Karpas-422 (cell line): Measurements from ENCODE around the gene CASP8. TPM values are rescaled to one million over a fixed set of nuclear protein-coding genes. Genes with fewer than 3 reads are reported as not detected.

Experiments
- DNase-seq: peaks from one replicate; pipeline ENCODE4 v3.0.0-alpha.2; 2015
- H2AFZ ChIP-seq: fragments of 200-600 bp; sonication (generic); 2 replicates; pipeline ENCODE4 v1.6.1; 2014; ENCODE audit warnings: antibody characterized with exemption, low read length, mixed read lengths
- H3K27ac ChIP-seq: fragments of 200-600 bp; sonication (generic); 2 replicates; pipeline ENCODE4 v1.5.1; 2014; ENCODE audit warnings: mild to moderate bottlenecking, low read length, moderate library complexity
- H3K27me3 ChIP-seq: fragments of 200-600 bp; sonication (generic); 2 replicates; pipeline ENCODE4 v1.6.1; 2014; ENCODE audit warnings: low read length, mixed read lengths
- H3K36me3 ChIP-seq: fragments of 200-600 bp; sonication (generic); 2 replicates; pipeline ENCODE4 v1.6.1; 2014; ENCODE audit warnings: low read length, mixed read lengths; ENCODE audit not compliant: insufficient read depth
- H3K4me1 ChIP-seq: fragments of 200-600 bp; sonication (generic); 2 replicates; pipeline ENCODE4 v1.6.1; 2014; ENCODE audit warnings: mild to moderate bottlenecking, low read length, mixed read lengths
- H3K4me2 ChIP-seq: fragments of 200-600 bp; sonication (generic); 2 replicates; pipeline ENCODE4 v1.6.1; 2014; ENCODE audit warnings: low read length, low read depth, mild to moderate bottlenecking; ENCODE audit not compliant: poor library complexity, severe bottlenecking
- H3K4me3 ChIP-seq: fragments of 200-600 bp; sonication (generic); 2 replicates; pipeline ENCODE4 v1.5.1; 2014; ENCODE audit warnings: mild to moderate bottlenecking, antibody characterized with exemption, low read length, mixed read lengths
- H3K79me2 ChIP-seq: fragments of 200-600 bp; sonication (generic); 2 replicates; pipeline ENCODE4 v1.6.1; 2014; ENCODE audit warnings: mild to moderate bottlenecking, low read length, mixed read lengths
- H3K9ac ChIP-seq: fragments of 200-600 bp; sonication (generic); 2 replicates; pipeline ENCODE4 v1.6.0; 2014; ENCODE audit warnings: low read length
- H3K9me2 ChIP-seq: fragments of 200-600 bp; sonication (generic), shearing (Covaris generic); replicated peaks from 2 replicates; pipeline ENCODE4 v1.6.0; 2014; ENCODE audit warnings: mild to moderate bottlenecking, low read length, moderate library complexity; ENCODE audit not compliant: insufficient read depth
- H3K9me3 ChIP-seq: fragments of 300-700, 200-600 bp; sonication (generic); 2 replicates; pipeline ENCODE4 v1.6.1; 2014; ENCODE audit warnings: low read length, mixed read lengths
- H4K20me1 ChIP-seq: fragments of 200-600 bp; sonication (generic); 2 replicates; pipeline ENCODE4 v1.6.1; 2014; ENCODE audit warnings: mild to moderate bottlenecking, antibody characterized with exemption, low read length, low read depth; ENCODE audit not compliant: insufficient read depth
- total RNA-seq: library from RNA; depleted of rRNA; stranded (reverse); fragments of >200 nt; shearing (Covaris generic); gene quantifications from 2 replicates; pipeline ENCODE4 v1.2.3, GENCODE V29; 2014; ENCODE audit warnings: low replicate concordance

CASP8 gene
- total RNA-seq, 1 experiment from 2014 or later = 114 TPM

DNA sequence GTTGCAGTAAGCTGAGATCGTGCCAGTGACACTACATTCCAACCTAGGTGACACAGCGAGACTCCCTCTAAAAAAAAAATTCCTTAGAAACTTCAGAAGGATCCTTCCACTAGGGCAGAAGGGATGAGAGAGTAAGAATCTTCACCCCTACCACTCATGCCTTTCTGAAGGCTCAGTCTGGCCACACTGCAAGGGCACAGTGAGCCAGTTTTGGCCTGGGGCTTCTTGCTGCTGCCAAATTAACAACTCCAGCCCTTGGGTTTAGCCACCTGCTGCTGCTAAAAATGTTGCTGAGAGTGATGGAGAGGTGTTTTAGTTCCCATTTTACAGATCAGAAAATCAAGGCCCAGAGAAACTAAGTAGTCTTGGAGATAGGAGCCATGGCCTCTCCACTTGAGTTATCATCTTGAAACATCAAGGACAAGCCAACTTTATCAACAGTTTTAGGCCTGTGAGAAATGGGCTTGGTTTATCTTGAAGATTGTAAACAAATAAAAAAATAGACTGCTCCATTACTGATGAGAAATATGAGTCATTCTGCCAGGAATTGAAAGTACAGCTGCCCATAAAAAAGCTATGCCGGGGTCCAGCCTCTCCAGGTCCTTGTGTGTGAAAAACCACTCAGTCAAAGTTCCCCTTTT, 31.9 kb upstream of the CASP8 start:
- no peak overlapping the region for H3K9ac ChIP-seq
- H3K9me2 ChIP-seq = no peaks in the 10 kb centered on the region
- H3K9me3 ChIP-seq = no peaks in the 10 kb centered on the region
- no peaks in the 10 kb centered on the region for H3K36me3 ChIP-seq
- H3K79me2 ChIP-seq = no peaks in the 10 kb centered on the region
- H4K20me1 ChIP-seq = no peaks in the 10 kb centered on the region
- H3K4me3 ChIP-seq = no peak overlapping the region
- no peak overlapping the region for H3K27ac ChIP-seq
- no peak overlapping the region for H2AFZ ChIP-seq
- no peak for DNase-seq
- no peak overlapping the region for H3K4me2 ChIP-seq
- H3K27me3 ChIP-seq = no peaks in the 10 kb centered on the region
- peaks cover 20% of the 10 kb centered on the region for H3K4me1 ChIP-seq

DNA sequence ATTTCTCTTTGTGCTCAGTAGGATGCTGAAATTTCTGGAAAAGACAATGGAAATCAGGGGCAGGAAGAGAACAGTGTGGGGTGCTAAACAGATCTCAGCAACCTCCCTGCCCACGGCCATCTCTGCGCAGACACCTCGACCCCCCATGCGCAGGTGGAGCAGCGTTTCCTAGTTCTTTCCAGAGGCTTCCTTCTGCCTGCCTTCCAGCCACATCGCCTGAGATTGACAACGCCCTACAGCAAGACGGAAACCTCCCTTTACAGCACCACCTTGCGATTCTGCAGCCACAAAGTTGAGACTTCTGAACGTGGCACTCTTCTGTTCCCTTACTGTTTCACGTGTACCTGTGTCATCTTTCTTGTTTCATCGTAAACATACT, 31.4 kb upstream of the CASP8 start:
- no peak for DNase-seq
- H3K36me3 ChIP-seq = no peaks in the 10 kb centered on the region
- no peaks in the 10 kb centered on the region for H3K9me2 ChIP-seq
- H3K27me3 ChIP-seq = no peaks in the 10 kb centered on the region
- peaks cover 2% of the 10 kb centered on the region for H3K79me2 ChIP-seq
- H3K9me3 ChIP-seq = no peaks in the 10 kb centered on the region
- H3K4me1 ChIP-seq = peaks cover 19% of the 10 kb centered on the region
- no peak overlapping the region for H3K4me3 ChIP-seq
- H3K4me2 ChIP-seq = no peak overlapping the region
- H3K27ac ChIP-seq = no peak overlapping the region
- H2AFZ ChIP-seq = no peak overlapping the region
- no peak overlapping the region for H3K9ac ChIP-seq
- H4K20me1 ChIP-seq = no peaks in the 10 kb centered on the region

DNA sequence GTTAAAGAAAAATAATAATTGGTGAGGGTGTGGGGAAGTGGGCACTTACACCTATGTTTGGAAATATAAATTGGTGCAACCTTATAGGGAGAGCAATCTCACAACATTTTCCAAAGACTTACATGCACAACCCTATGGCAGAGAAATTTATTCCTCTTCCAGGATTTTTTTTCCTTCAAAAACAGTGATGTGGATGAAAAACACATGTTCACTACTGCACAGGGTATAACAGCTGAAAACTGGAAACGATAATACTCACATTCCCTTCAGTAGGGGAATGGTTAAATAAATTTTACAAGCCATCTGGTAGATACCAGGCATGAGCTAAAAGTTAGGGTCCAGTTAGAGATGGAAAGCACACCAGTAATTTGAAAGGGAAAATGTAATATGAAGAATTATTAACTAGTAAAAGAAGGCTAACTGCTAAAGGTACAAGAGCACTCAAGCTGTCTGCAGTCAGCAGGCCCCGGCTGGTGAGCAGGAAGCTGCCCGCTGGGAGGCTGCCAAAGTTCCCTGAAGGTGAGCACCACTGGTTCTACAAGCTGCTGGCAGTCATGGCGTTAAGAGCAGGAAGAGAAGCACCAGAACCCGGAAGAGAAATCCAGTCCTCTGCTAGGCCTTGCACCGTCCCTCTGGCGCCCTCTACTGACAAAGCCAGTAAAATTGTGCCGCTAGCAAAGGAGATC, 28.4 kb upstream of the CASP8 start:
- no peaks in the 10 kb centered on the region for H3K36me3 ChIP-seq
- H3K4me3 ChIP-seq = peak overlapping the region; percentile 38; the same call in 1 of the 2 replicates
- peak overlapping the region; percentile 80 for H3K4me2 ChIP-seq
- no peaks in the 10 kb centered on the region for H3K9me3 ChIP-seq
- peaks cover 26% of the 10 kb centered on the region for H3K79me2 ChIP-seq
- H3K4me1 ChIP-seq = peaks cover 44% of the 10 kb centered on the region
- H2AFZ ChIP-seq = peak overlapping the region; percentile 59
- H4K20me1 ChIP-seq = no peaks in the 10 kb centered on the region
- H3K9me2 ChIP-seq = no peaks in the 10 kb centered on the region
- peak overlapping the region; percentile 43 for H3K9ac ChIP-seq
- DNase-seq = peak; percentile 98
- H3K27me3 ChIP-seq = no peaks in the 10 kb centered on the region
- H3K27ac ChIP-seq = peak overlapping the region; percentile 32; the same call in 1 of the 2 replicates

DNA sequence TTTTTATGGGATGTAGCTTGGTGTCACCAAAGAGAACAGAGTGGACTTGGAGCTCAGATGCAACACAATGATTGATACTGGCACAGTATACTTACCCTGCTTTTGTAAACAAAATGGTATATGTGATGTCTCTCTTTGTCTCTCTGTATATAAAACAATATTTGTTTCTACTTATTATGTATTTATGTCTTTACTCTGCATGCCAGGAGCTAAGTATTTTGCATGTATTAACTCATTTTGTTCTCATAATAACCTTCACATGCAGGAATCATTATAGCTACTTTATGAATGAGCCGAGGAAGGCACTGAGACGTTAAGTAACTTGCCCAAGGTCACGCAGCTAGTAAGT, 27.9 kb upstream of the CASP8 start:
- H3K9me3 ChIP-seq = no peaks in the 10 kb centered on the region
- H3K36me3 ChIP-seq = no peaks in the 10 kb centered on the region
- H4K20me1 ChIP-seq = no peaks in the 10 kb centered on the region
- H3K9me2 ChIP-seq = no peaks in the 10 kb centered on the region
- peak overlapping the region; percentile 65 for H3K27ac ChIP-seq
- H3K79me2 ChIP-seq = peaks cover 26% of the 10 kb centered on the region
- DNase-seq = no peak
- H3K27me3 ChIP-seq = no peaks in the 10 kb centered on the region
- H3K4me2 ChIP-seq = peak overlapping the region; percentile 80
- H2AFZ ChIP-seq = peak overlapping the region; percentile 59
- peak overlapping the region; percentile 74 for H3K9ac ChIP-seq
- peak overlapping the region; percentile 70 for H3K4me3 ChIP-seq
- H3K4me1 ChIP-seq = peaks cover 44% of the 10 kb centered on the region

DNA sequence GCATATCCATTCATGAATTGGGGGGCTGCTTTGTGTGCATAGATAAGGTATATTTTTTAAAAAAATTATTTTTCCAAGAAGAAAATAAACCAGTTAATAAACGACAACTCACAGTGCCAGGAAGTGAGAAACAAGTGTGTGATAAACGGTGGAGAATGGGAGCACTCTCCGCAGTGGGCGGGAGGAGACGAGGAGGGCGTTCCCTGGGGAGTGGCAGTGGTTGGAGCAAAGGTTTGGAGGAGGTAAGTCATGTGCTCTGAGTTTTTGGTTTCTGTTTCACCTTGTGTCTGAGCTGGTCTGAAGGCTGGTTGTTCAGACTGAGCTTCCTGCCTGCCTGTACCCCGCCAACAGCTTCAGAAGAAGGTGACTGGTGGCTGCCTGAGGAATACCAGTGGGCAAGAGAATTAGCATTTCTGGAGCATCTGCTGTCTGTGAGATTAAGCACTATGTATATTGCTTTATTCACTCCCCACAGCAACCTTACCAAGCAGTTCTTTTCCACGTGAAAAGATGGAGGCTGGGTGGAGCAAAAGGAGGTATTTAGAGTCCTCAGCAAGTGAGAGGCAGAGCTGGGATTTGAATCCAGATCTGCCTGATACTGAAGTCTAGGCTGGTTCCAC, 27.0 kb upstream of the CASP8 start:
- Histone ChIP-seq H3K36me3 (no peaks in the 10 kb centered on the region), H2AFZ (peak overlapping the region; percentile 59), H3K9ac (peak overlapping the region; percentile 74), H3K9me2 (no peaks in the 10 kb centered on the region), H4K20me1 (no peaks in the 10 kb centered on the region), H3K27ac (peak overlapping the region; percentile 65), H3K27me3 (no peaks in the 10 kb centered on the region), H3K4me3 (peak overlapping the region; percentile 70), H3K9me3 (no peaks in the 10 kb centered on the region), H3K4me2 (peak overlapping the region; percentile 80), H3K79me2 (peaks cover 26% of the 10 kb centered on the region), H3K4me1 (peaks cover 44% of the 10 kb centered on the region)
- peak; percentile 94 for DNase-seq

DNA sequence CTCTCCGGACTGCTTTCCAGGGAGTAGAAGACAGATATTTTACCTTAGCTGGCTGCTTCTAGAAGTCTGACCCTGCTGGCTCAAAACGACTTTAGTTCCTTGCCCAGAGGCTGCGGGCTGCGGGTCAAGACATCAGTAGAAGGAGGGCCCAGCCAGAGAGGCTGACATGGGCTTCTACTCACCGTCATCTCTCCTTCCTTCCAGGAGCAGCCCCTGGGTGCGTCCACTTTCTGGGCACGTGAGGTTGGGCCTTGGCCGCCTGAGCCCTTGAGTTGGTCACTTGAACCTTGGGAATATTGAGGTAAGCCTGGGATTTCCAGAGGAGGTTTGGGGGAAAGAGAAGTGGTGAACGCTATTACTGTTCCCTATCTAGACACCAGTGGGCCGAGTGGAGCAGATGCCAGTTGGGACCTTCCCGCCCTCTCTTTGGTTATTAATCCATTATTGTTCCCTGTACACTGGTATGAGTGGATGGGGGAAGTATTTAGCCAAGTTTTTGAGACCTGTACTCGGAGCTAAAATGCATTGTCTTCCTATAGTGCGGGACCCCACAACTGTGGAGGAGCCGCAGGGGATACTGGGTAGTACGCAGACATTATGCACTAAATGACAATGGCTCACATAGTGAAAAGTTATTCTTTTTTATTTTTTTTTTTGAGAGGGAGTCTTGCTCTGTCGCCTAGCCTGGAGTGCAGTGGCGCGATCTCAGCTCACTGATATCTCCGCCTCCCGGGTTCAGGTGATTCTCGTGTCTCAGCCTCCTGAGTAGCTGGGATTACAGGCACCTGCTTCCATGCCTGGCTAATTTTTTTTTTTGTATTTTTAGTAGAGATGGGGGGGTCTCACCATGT, 26.3 kb upstream of the CASP8 start:
- Histone ChIP-seq H3K9me2 (no peaks in the 10 kb centered on the region), H4K20me1 (no peaks in the 10 kb centered on the region), H3K4me1 (peaks cover 44% of the 10 kb centered on the region), H3K79me2 (peaks cover 26% of the 10 kb centered on the region), H3K9me3 (no peaks in the 10 kb centered on the region), H3K27ac (peak overlapping the region; percentile 65), H3K4me2 (peak overlapping the region; percentile 80), H3K36me3 (no peaks in the 10 kb centered on the region), H3K27me3 (no peaks in the 10 kb centered on the region), H2AFZ (peak overlapping the region; percentile 59; the same call in 1 of the 2 replicates), H3K9ac (peak overlapping the region; percentile 74), H3K4me3 (peak overlapping the region; percentile 70)
- peak; percentile 59 for DNase-seq

DNA sequence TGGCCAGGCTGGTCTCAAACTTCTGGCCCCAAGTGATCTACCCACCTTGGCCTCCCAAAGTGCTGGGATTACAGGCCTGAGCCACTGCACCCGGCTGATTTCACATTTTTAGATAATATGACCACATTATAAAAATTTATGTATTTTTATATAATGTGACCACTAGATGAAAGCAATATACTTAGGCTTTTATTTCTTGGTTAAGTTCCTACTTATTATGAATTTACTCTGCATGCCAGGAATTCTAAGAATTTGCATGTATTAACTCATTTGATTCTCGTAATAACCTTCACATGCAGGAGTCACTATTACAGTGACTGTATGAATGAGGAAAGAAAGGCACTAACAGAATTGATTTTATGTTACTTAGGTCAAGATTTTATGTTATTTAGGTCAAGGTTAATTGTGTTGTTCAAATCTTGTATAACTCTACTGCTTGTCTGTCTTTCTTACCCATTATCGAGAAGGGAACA, 25.6 kb upstream of the CASP8 start:
- Histone ChIP-seq H3K27me3 (no peaks in the 10 kb centered on the region), H3K4me3 (peak overlapping the region; percentile 70), H3K9me3 (no peaks in the 10 kb centered on the region), H2AFZ (no peak overlapping the region), H3K27ac (no peak overlapping the region; the same call in 1 of the 2 replicates), H3K4me1 (peaks cover 44% of the 10 kb centered on the region), H3K36me3 (peaks cover 3% of the 10 kb centered on the region; the same call in 1 of the 2 replicates), H3K79me2 (peaks cover 26% of the 10 kb centered on the region), H3K9ac (peak overlapping the region; percentile 74), H3K4me2 (peak overlapping the region; percentile 80), H3K9me2 (no peaks in the 10 kb centered on the region), H4K20me1 (no peaks in the 10 kb centered on the region)
- no peak for DNase-seq
